HG02885 (cell line): ENCODE measurements around the gene GRM7.

ENCODE experiments used
- ATAC-seq: cut with Tn5 transposase; IDR thresholded peaks from one replicate; pipeline ENCODE4 v1.9.1; 2021; ENCODE audit warnings: mild to moderate bottlenecking; ENCODE audit not compliant: unreplicated experiment, poor library complexity

Gene GRM7

GRCh38 chr3:7740458-7740857 lies 879.5 kb downstream of the GRM7 start:
- no peak for ATAC-seq

GRCh38 chr3:7744850-7745249 lies 883.9 kb downstream of the GRM7 start:
- ATAC-seq = no peak

GRCh38 chr3:7745711-7746110 lies 884.8 kb downstream of the GRM7 start:
- ATAC-seq = no peak

GRCh38 chr3:7749931-7750695 lies 889.2 kb downstream of the GRM7 start:
- ATAC-seq = no peak

- ATAC-seq = no peak
Measured at GRCh38 chr3:7752005-7752404, 891.1 kb downstream of the GRM7 start.

- ATAC-seq = no peak
Measured at GRCh38 chr3:7754653-7755441, 893.9 kb downstream of the GRM7 start.

- ATAC-seq = no peak
Measured at GRCh38 chr3:7759630-7760029, 898.7 kb downstream of the GRM7 start.

GRCh38 chr3:7760718-7761117 lies 899.8 kb downstream of the GRM7 start:
- ATAC-seq = no peak

GRCh38 chr3:7764115-7764514 lies 903.2 kb downstream of the GRM7 start:
- no peak for ATAC-seq

GRCh38 chr3:7766530-7766929 lies 905.6 kb downstream of the GRM7 start:
- no peak for ATAC-seq

- no peak for ATAC-seq
Measured at GRCh38 chr3:7779331-7779730, 918.4 kb downstream of the GRM7 start.

GRCh38 chr3:7781395-7781794 lies 920.5 kb downstream of the GRM7 start:
- no peak for ATAC-seq

- ATAC-seq = no peak
Measured at GRCh38 chr3:7787871-7788828, 927.2 kb downstream of the GRM7 start.

- ATAC-seq = no peak
Measured at GRCh38 chr3:7788881-7789280, 928.0 kb downstream of the GRM7 start.

GRCh38 chr3:7789324-7789723 lies 928.4 kb downstream of the GRM7 start:
- ATAC-seq = no peak

GRCh38 chr3:7790141-7790540 lies 929.2 kb downstream of the GRM7 start:
- ATAC-seq = no peak
